Glomerular visceral epithelial cell (primary cell): ENCODE data around the gene TMEM18.

Experiments used
- DNase-seq: peaks from one replicate; pipeline ENCODE4 v3.0.0-alpha.2; 2016; ENCODE audit errors: extremely low spot score

The TMEM18 gene

GRCh38 chr2:651951-652373, 25.2 kb downstream of the TMEM18 start:
- DNase-seq = no peak

- DNase-seq = no peak
Measured at GRCh38 chr2:650343-651310, 26.6 kb downstream of the TMEM18 start.

DNA sequence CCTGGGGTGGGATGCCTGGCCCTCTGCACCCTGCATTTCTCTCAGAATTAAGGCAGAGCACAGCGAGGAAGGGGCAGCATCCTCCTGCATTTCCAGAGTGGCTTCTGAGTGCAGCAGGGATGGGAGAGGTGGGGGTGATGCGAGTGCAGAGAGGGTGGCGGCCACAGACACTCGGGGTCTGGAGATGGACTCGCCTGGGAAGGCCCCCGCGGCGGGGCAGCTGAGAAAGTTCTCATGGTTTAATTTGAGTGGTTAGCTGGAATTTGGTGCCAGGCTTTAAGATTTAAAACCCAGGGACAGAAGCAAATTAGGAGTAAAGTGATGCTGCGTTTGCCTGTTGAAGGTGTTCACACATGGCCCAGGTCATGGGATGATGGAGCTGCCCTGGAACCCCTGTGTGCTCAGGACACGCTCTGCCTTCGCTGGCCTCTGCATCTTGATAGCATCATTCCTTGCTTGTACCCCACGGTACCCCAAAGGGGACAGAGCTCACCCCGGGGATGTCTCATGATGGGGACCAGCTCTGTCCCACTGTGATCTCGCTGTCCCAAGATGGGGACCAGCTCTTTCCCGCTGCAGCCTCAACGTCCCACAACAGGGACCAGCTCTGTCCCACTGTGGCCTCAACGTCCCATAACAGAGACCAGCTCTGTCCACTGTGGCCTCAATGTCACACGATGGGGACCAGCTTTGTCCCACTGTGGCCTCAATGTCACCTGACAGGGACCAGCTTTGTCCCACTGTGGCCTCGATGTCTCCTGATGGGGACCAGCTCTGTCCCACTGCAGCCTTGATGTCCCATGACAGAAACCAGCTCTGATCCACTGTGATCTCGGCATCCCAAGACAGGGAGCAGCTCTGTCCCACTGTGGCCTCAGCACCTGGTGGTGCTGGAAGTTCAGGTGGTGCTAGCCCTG, 27.5 kb downstream of the TMEM18 start:
- no peak for DNase-seq

GRCh38 chr2:648476-649424, 28.5 kb downstream of the TMEM18 start:
- no peak for DNase-seq

DNA sequence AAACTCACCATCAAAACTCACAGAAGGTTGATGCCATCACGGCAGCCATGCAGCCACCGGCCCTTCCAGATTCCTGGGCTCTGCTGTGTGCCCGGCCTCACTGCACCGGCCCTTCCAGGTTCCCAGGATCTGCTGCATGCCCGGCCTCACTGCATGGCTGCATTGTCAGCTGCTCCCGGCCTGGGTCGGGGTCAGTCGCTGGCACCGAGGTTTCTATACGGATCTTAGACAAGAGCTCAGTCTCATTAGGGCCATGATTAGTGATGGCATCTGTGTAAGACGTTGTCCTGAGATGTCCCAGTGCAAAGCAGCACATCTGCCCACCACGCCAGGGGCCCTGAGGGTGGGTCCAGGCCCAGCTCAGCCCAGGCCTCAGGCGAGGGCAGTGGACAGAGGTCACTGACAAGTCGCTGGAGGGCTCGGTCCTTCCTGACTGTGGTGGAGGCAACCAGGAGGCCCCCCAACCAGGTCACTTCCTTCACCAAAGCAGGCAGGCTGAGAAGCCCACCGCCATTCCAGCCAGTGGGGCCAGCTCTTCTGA, 29.4 kb downstream of the TMEM18 start:
- DNase-seq = no peak

DNA sequence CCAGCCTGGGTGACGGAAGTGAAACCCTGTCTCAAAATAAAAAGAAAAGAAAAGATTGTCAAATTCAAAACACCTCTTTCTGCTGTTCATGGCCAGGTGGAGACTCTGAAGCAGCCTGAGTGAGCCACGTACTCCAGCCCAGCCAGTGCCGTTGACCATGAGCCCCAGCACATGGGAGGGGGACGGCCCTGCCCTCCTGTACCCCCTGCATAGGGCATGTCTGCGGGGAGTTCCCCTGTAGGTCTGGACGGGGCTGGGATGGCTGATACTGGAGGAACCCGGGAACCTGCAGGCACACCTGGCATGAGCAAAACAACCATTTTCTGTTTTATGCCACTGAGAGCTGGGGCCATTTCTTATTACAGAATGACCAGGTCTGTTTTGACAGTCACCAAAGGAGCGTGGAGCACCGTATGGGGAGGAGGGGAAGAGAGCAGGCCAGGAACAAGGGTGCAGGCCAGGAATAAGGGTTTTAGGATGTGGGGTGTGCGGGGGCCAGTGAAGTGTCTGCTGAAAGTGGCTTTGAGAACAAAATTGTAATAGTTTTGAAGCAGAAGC, 30.1 kb downstream of the TMEM18 start:
- DNase-seq = no peak

- no peak for DNase-seq
Measured at GRCh38 chr2:644871-645270, 32.3 kb downstream of the TMEM18 start.

DNA sequence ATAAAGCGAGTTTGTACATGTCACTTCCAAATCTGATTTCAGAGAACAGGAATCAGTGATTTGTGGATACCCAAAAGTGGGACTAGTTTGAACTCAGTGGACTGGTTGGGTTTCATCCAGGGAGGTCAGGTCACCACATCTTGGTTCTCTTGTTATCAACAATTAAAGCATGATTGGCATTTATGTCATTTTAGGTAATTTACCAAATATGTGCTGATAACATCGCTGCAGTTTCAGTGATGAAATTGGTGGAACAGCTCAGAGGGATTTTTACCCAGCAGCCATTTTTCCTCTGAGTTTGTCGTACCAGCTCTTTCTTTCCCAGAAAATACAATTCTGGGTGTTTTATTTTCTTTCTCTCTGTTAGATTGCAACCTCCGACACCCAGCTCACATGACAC, 33.4 kb downstream of the TMEM18 start:
- no peak for DNase-seq

DNA sequence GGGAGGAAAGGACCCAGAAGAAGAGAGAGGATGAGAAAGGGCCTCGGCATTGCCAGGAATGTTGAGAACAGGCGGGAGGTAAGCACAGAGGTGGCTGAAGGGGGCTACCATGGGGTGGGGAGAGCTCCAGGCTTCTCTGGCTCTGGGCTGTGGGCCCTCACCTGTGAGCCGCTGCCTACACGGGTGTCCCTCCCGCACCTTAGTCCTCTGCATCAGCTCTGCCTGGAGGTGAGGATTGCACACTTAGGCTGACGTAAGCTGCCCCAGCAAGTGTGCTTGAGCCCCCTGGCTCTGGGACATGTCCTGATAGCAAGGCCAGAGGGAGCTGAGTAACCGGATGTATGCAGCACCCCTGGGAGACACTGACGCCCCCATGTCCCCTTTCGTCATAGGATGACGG, 33.9 kb downstream of the TMEM18 start:
- no peak for DNase-seq

- DNase-seq = no peak
Measured at GRCh38 chr2:641872-642815, 35.1 kb downstream of the TMEM18 start.

- no peak for DNase-seq
Measured at GRCh38 chr2:641164-641871, 35.9 kb downstream of the TMEM18 start.

DNA sequence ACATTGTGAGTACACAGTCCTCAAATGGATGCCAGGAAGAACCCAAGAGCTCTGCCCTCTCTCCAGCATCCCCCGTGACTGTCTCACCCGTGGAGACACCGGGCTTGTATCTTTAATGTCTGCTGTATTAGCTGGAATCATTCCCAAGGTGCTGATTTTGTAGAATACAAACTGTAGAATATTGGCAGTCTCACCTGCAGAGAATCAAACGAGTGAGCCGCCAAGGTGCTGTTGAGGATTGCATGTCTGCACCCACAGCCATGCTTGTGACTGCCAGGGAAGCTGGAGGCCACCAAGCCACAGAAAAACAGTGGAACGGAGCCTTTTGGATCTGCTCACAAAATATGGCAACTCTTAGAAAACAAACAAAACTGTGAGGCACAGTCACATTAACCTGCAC, 37.5 kb downstream of the TMEM18 start:
- no peak for DNase-seq

DNA sequence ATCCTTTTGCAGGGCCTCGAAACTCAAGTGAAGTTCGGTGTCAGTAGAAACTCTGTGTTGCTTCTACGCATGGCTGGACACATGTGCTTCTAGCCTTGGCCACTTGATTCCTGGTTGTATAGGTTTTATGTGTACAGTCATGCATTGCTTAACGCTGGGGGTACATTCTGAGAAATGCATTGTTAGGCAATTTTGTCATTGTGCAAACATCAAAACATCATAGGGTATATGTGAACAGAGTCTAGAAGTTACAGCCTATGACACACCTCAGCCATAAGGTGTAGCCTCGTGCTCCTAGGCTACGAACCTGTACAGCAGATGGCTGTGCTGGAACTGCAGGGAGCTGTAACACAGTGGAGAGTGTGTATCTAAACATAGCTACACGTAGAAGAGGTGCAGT, 39.4 kb downstream of the TMEM18 start:
- DNase-seq = no peak

DNA sequence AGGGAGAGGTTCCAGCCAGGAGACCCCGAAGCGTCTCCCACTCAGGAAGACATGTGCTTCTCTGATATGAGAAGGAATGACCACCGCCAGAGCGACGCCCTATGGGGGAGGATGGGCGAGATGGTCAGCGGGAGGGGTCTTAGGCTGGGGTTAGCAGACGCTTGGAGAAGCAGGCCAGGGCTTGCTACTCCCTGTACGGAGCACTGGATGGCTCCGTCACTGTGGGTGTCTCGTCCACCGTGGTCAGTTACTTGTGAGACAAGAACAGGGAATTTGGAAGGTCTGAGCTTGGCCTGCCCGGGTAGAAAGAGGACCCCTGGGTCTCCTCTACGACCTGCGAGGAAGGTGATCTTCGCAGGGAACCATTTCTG, 39.8 kb downstream of the TMEM18 start:
- no peak for DNase-seq

- peak; percentile 38 for DNase-seq
Measured at GRCh38 chr2:636641-637405, 40.4 kb downstream of the TMEM18 start.

GRCh38 chr2:635687-636621, 41.3 kb downstream of the TMEM18 start:
- DNase-seq = no peak
